ENCODE measurements around the gene CAV2.

DNA sequence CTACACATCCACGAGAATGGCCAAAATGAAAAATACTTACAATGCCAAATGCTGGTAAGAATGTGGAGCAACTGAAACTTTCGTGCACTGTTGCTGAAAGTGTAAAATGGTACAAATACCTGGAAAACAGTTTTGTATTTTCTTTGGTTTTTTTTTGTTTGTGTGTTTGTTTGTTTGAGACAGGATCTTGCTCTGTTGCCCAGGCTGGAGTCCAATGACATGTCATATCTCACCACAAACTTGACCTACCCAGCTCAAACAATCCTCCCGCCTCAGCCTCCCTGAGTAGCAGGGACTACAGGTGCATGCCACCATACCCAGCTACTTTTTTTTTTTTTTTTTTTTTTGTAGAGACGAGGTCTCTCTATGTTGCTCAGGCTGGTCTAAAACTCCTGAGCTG lies 35.6 kb upstream of the CAV2 start:
- no peak for TF ChIP-seq CTCF (IDR thresholded peaks at IDR 0.05)
- no peak for TF ChIP-seq POLR2A (IDR thresholded peaks at IDR 0.05)
